ENCODE results near the gene TBL3. TPM values are rescaled to one million over a fixed set of nuclear protein-coding genes. Genes with fewer than 3 reads are reported as not detected.

The TBL3 gene
- total and polyA plus RNA-seq, 2 donors (not counting 1 experiment from before 2014, with no cell fraction given), result 31.9 to 52.2 TPM

DNA sequence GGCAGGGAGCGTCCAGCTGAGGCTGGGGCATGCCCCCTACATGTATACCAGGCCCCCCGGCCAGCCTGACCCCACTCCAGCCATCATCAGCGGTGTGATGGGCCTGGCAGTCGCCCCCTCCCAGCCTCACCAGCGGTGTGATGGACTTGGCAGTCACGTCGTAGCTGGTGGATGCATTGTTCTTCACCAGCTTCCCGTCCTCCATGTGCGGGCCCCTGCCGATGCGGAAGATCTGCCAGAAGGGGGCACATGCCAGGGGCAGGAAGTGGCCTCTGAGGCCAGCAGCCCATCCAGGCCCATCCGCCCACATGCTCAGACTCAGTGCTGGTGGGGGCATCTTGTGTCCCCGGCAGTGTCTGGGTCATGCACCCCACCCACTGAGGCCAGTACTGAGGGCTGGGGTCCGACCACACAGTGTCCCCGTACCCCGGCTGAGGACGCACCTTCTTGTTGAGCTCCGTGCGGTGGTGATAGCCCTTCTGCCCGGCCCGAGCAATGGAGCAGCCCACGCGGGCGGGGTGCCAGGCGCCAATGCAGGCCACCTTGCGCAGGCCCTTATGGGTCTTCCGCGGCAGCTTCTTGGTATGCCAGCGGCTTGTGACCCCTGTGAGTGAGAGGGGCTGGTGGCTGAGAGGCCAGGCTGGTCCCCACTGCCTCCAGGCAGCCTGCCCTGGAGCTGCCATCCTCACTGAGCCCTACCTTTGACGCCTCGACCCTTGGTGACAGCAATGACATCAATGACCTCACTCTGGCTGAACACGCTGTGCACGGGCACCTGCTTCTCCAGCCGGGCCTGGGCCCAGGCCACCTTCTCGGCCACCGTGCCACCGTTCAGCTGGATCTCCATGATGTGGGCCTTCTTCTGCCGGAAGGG is 25.1 kb upstream of the TBL3 start:
- Mint-ChIP-seq H3K4me3 (no peak overlapping the region), H3K27me3 (no peaks in the 10 kb centered on the region), H3K4me1 (peaks cover 16% of the 10 kb centered on the region), H3K9me3 (ENCODE audit: insufficient read depth) (no peaks in the 10 kb centered on the region), H3K27ac (no peak overlapping the region)
- Histone ChIP-seq H3K4me1 (ENCODE audit: control insufficient read depth in 2 of 2, insufficient read depth in 2 of 2, low read length in 2 of 2) (peaks cover 13 to 17% of the 10 kb centered on the region in 2 donors), H3K9me3 (ENCODE audit: control extremely low read depth in 1 of 3, control insufficient read depth in 2 of 3, insufficient read depth in 1 of 3, low read length in 2 of 3) (no peaks in the 10 kb centered on the region), H3K4me3 (ENCODE audit: control extremely low read depth in 1 of 5, extremely low read depth in 1 of 5, insufficient read depth in 1 of 5, low read depth in 2 of 5, low read length in 4 of 5) (no peak overlapping the region), H3K9ac (ENCODE audit: low read length) (no peak overlapping the region), H4K20me1 (ENCODE audit: control insufficient read depth, insufficient read depth, low read length, poor library complexity, severe bottlenecking) (no peaks in the 10 kb centered on the region), H3K27ac (ENCODE audit: low read length in 2 of 2) (no peak overlapping the region), H2AFZ (ENCODE audit: insufficient read depth, low read depth, low read length, poor library complexity, severe bottlenecking) (no peak overlapping the region), H3K27me3 (replicated peaks in 1 of 4; ENCODE audit: control extremely low read depth in 1 of 4, control insufficient read depth in 3 of 4, insufficient read depth in 4 of 4, low read length in 3 of 4) (no peaks in the 10 kb centered on the region), H3K36me3 (replicated peaks in 1 of 2; ENCODE audit: control extremely low read depth in 1 of 2, control insufficient read depth in 1 of 2, extremely low read depth in 1 of 2, insufficient read depth in 2 of 2, low read length in 1 of 2) (no peaks in the 10 kb centered on the region), H3K4me2 (replicated peaks; ENCODE audit: low read depth, low read length, poor library complexity, severe bottlenecking) (no peak overlapping the region), H3K79me2 (ENCODE audit: control insufficient read depth, insufficient read depth, low read length) (no peaks in the 10 kb centered on the region)
- intact Hi-C loops (cut with micrococcal nuclease), result loop anchor here (10.0 kb wide), 1 partner anchor 48 kb away; no protein-coding TSS in a partner anchor
- ChIA-PET CTCF (interaction anchor here (1.6 kb wide), 1 partner anchor 18 kb away, joined by 7 read pairs; no protein-coding TSS in a partner anchor), POLR2A (no interaction called here)
- ATAC-seq (ENCODE audit: low read depth) (no peak), DNase-seq (no peak)
- TF ChIP-seq, protein P1, sequence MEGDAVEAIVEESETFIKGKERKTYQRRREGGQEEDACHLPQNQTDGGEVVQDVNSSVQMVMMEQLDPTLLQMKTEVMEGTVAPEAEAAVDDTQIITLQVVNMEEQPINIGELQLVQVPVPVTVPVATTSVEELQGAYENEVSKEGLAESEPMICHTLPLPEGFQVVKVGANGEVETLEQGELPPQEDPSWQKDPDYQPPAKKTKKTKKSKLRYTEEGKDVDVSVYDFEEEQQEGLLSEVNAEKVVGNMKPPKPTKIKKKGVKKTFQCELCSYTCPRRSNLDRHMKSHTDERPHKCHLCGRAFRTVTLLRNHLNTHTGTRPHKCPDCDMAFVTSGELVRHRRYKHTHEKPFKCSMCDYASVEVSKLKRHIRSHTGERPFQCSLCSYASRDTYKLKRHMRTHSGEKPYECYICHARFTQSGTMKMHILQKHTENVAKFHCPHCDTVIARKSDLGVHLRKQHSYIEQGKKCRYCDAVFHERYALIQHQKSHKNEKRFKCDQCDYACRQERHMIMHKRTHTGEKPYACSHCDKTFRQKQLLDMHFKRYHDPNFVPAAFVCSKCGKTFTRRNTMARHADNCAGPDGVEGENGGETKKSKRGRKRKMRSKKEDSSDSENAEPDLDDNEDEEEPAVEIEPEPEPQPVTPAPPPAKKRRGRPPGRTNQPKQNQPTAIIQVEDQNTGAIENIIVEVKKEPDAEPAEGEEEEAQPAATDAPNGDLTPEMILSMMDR (IDR thresholded peaks at IDR 0.05), result no peak
- no peak for TF ChIP-seq EZH2 (IDR thresholded peaks at IDR 0.05; ENCODE audit: borderline replicate concordance, insufficient read depth, low read depth, low read length, poor library complexity, severe bottlenecking)
- WGBS (ENCODE audit: insufficient coverage), result 93% methylated on average over 30 of the region's 38 CpGs

DNA sequence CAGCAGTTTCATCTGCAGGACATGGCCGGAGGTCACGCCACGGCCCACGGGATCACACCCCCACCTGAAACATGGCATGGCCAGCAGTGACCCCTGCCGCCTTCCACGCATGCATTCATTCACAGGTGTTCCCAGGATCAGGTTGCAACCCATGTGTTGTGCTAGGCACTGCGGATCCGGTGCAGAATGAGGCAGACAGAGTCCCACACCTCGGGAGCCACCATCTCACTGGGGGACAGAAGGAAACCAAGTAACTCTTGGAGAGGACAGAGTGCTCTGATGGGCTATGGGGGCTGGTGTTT is 24.5 kb upstream of the TBL3 start:
- no peak overlapping the region for H2AFZ ChIP-seq (ENCODE audit: insufficient read depth, low read depth, low read length, poor library complexity, severe bottlenecking)
- H3K9me3 ChIP-seq (ENCODE audit: control extremely low read depth in 1 of 3, control insufficient read depth in 2 of 3, insufficient read depth in 1 of 3, low read length in 2 of 3), result no peaks in the 10 kb centered on the region
- intact Hi-C loops (cut with micrococcal nuclease), result loop anchor here (10.0 kb wide), 1 partner anchor 47 kb away; no protein-coding TSS in a partner anchor
- Mint-ChIP-seq H3K9me3 (ENCODE audit: insufficient read depth) (no peaks in the 10 kb centered on the region), H3K4me3 (no peak overlapping the region), H3K27ac (no peak overlapping the region), H3K4me1 (peaks cover 10% of the 10 kb centered on the region), H3K27me3 (no peaks in the 10 kb centered on the region)
- H3K4me3 ChIP-seq (ENCODE audit: control extremely low read depth in 1 of 5, extremely low read depth in 1 of 5, insufficient read depth in 1 of 5, low read depth in 2 of 5, low read length in 4 of 5), result no peak overlapping the region
- no peaks in the 10 kb centered on the region for H3K36me3 ChIP-seq (replicated peaks in 1 of 2; ENCODE audit: control extremely low read depth in 1 of 2, control insufficient read depth in 1 of 2, extremely low read depth in 1 of 2, insufficient read depth in 2 of 2, low read length in 1 of 2)
- H3K4me2 ChIP-seq (replicated peaks; ENCODE audit: low read depth, low read length, poor library complexity, severe bottlenecking), result no peak overlapping the region
- no peak overlapping the region for H3K27ac ChIP-seq (ENCODE audit: low read length in 2 of 2)
- DNase-seq, result no peak
- TF ChIP-seq, protein P1 (IDR thresholded peaks at IDR 0.05), result no peak
- no peak for TF ChIP-seq EZH2 (IDR thresholded peaks at IDR 0.05; ENCODE audit: borderline replicate concordance, insufficient read depth, low read depth, low read length, poor library complexity, severe bottlenecking)
- POLR2A ChIA-PET, result no interaction called here
- no peak for ATAC-seq (ENCODE audit: low read depth)
- CTCF ChIA-PET, result no interaction called here
- no peaks in the 10 kb centered on the region for H4K20me1 ChIP-seq (ENCODE audit: control insufficient read depth, insufficient read depth, low read length, poor library complexity, severe bottlenecking)
- 96% methylated on average over 9 of the region's 9 CpGs for WGBS (ENCODE audit: insufficient coverage)
- no peak overlapping the region for H3K9ac ChIP-seq (ENCODE audit: low read length)
- no peaks in the 10 kb centered on the region for H3K27me3 ChIP-seq (replicated peaks in 1 of 4; ENCODE audit: control extremely low read depth in 1 of 4, control insufficient read depth in 3 of 4, insufficient read depth in 4 of 4, low read length in 3 of 4)
- H3K79me2 ChIP-seq (ENCODE audit: control insufficient read depth, insufficient read depth, low read length), result no peaks in the 10 kb centered on the region
- H3K4me1 ChIP-seq (ENCODE audit: control insufficient read depth in 2 of 2, insufficient read depth in 2 of 2, low read length in 2 of 2), result peaks cover 7 to 11% of the 10 kb centered on the region in 2 donors
